Neural cell (in vitro differentiated cells): ENCODE data around the gene ARHGAP10. TPM values are rescaled to one million over a fixed set of nuclear protein-coding genes. Genes with fewer than 3 reads are reported as not detected.

Experiments
- H2AFZ ChIP-seq: fragments of 200-600, 300-800 bp; sonication (generic), shearing (Covaris generic); 2 replicates; pipeline ENCODE4 v1.6.0; 2014; ENCODE audit warnings: low read depth, mild to moderate bottlenecking, antibody characterized with exemption, low read length, moderate library complexity
- H3F3A ChIP-seq: fragments of 200-600 bp; shearing (Covaris generic); 2 replicates; pipeline ENCODE4 v1.6.1; 2016; ENCODE audit warnings: mild to moderate bottlenecking, moderate library complexity, mixed read lengths, antibody characterized with exemption, low read length; ENCODE audit not compliant: insufficient read depth, poor library complexity, severe bottlenecking
- H3K27ac ChIP-seq: fragments of 200-600, 300-800 bp; sonication (generic), shearing (Covaris generic); 2 replicates; pipeline ENCODE4 v1.5.1; 2014; ENCODE audit warnings: mild to moderate bottlenecking, low read length, moderate library complexity
- H3K27me3 ChIP-seq: fragments of 300-800, 200-600 bp; sonication (generic), shearing (Covaris generic); 2 replicates; pipeline ENCODE4 v1.6.0; 2014; ENCODE audit warnings: mild to moderate bottlenecking, low read depth, low read length, moderate library complexity; ENCODE audit not compliant: insufficient read depth
- H3K36me3 ChIP-seq: fragments of 300-800, 200-600 bp; sonication (generic), shearing (Covaris generic); 2 replicates; pipeline ENCODE4 v1.5.1; 2014; ENCODE audit warnings: mild to moderate bottlenecking, antibody characterized with exemption, low read length, moderate library complexity; ENCODE audit not compliant: insufficient read depth
- H3K4me2 ChIP-seq: fragments of 300-800, 200-600 bp; sonication (generic), shearing (Covaris generic); 2 replicates; pipeline ENCODE4 v1.6.0; 2014; ENCODE audit warnings: mild to moderate bottlenecking, low read length
- H3K4me3 ChIP-seq: fragments of 300-800, 200-600 bp; sonication (generic), shearing (Covaris generic); 2 replicates; pipeline ENCODE4 v1.5.1; 2014; ENCODE audit warnings: mild to moderate bottlenecking, low read length, moderate library complexity
- H3K79me2 ChIP-seq: fragments of 200-600 bp; shearing (Covaris generic); replicated peaks from 2 replicates; pipeline ENCODE4 v1.6.0; 2014; ENCODE audit warnings: mild to moderate bottlenecking, low read length, moderate library complexity; ENCODE audit not compliant: insufficient read depth
- H3K9ac ChIP-seq: fragments of 300-800, 200-600 bp; sonication (generic), shearing (Covaris generic); 2 replicates; pipeline ENCODE4 v1.6.1; 2016; ENCODE audit warnings: mild to moderate bottlenecking, low read length, mixed read lengths
- H3K9me2 ChIP-seq: fragments of 200-600 bp; shearing (Covaris generic); 2 replicates; pipeline ENCODE4 v1.6.1; 2016; ENCODE audit warnings: mild to moderate bottlenecking, low read length, mixed read lengths; ENCODE audit not compliant: insufficient read depth
- H3K9me3 ChIP-seq: fragments of 200-600, 300-800 bp; sonication (generic), shearing (Covaris generic); 2 replicates; pipeline ENCODE4 v1.6.1; 2016; ENCODE audit warnings: mild to moderate bottlenecking, mixed run types, low read length, moderate library complexity, mixed read lengths
- H4K20me1 ChIP-seq: fragments of 200-600 bp; shearing (Covaris generic); 2 replicates; pipeline ENCODE4 v1.6.1; 2016; ENCODE audit warnings: mild to moderate bottlenecking, mixed run types; ENCODE audit not compliant: insufficient read depth
- EP300 ChIP-seq: fragments of 450-650 bp; conservative IDR thresholded peaks from 2 replicates; pipeline ENCODE4 v1.6.1; 2014; ENCODE audit warnings: antibody characterized with exemption, mild to moderate bottlenecking, moderate library complexity; ENCODE audit not compliant: poor library complexity, severe bottlenecking
- EZH2 ChIP-seq: fragments of 200-600, 300-800 bp; shearing (Covaris generic), sonication (generic); IDR thresholded peaks from 2 replicates; pipeline ENCODE4 v1.6.1; 2014; ENCODE audit warnings: antibody characterized with exemption, low read length, borderline replicate concordance, mild to moderate bottlenecking; ENCODE audit not compliant: insufficient read depth, poor library complexity, severe bottlenecking
- MXI1 ChIP-seq: fragments of 450-650 bp; conservative IDR thresholded peaks from 2 replicates; pipeline ENCODE4 v1.6.1; 2014; ENCODE audit warnings: antibody characterized with exemption, mild to moderate bottlenecking; ENCODE audit not compliant: poor library complexity, severe bottlenecking
- POLR2AphosphoS5 ChIP-seq: IDR thresholded peaks from 2 replicates; pipeline ENCODE4 v1.6.1; 2012
- RAD21 ChIP-seq: fragments of 450-650 bp; conservative IDR thresholded peaks from 2 replicates; pipeline ENCODE4 v1.6.1; 2014; ENCODE audit warnings: antibody characterized with exemption, mild to moderate bottlenecking, moderate library complexity
- REST ChIP-seq: IDR thresholded peaks from 2 replicates; pipeline ENCODE4 v1.6.1; 2012; ENCODE audit warnings: borderline replicate concordance
- SMC3 ChIP-seq: fragments of 450-650 bp; conservative IDR thresholded peaks from 2 replicates; pipeline ENCODE4 v1.6.1; 2014; ENCODE audit warnings: antibody characterized with exemption, mild to moderate bottlenecking, moderate library complexity; ENCODE audit not compliant: poor library complexity
- TAF1 ChIP-seq: IDR thresholded peaks from 2 replicates; pipeline ENCODE4 v1.6.1; 2012; ENCODE audit warnings: low read depth
- polyA plus RNA-seq: library from polyadenylated mRNA; depleted of rRNA; stranded (reverse); fragments of >200 nt; gene quantifications from 2 replicates; pipeline ENCODE4 v1.2.3, GENCODE V29; 2014
- TF ChIP-seq, protein P1 (sequence below): fragments of 450-650 bp; IDR thresholded peaks from 2 replicates; pipeline ENCODE4 v1.5.1; 2014; ENCODE audit warnings: antibody characterized with exemption, mild to moderate bottlenecking, moderate library complexity; ENCODE audit not compliant: poor library complexity, severe bottlenecking

ARHGAP10 gene
- polyA plus RNA-seq, 1 donor from 2014 or later = 1.2 TPM

- no peaks in the 10 kb centered on the region for H3F3A ChIP-seq
- TF ChIP-seq EZH2 = no peak
- TF ChIP-seq REST = no peak
- no peak for TF ChIP-seq TAF1
- no peak for TF ChIP-seq RAD21
- TF ChIP-seq MXI1 = no peak
- TF ChIP-seq, protein P1, sequence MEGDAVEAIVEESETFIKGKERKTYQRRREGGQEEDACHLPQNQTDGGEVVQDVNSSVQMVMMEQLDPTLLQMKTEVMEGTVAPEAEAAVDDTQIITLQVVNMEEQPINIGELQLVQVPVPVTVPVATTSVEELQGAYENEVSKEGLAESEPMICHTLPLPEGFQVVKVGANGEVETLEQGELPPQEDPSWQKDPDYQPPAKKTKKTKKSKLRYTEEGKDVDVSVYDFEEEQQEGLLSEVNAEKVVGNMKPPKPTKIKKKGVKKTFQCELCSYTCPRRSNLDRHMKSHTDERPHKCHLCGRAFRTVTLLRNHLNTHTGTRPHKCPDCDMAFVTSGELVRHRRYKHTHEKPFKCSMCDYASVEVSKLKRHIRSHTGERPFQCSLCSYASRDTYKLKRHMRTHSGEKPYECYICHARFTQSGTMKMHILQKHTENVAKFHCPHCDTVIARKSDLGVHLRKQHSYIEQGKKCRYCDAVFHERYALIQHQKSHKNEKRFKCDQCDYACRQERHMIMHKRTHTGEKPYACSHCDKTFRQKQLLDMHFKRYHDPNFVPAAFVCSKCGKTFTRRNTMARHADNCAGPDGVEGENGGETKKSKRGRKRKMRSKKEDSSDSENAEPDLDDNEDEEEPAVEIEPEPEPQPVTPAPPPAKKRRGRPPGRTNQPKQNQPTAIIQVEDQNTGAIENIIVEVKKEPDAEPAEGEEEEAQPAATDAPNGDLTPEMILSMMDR = no peak
- TF ChIP-seq EP300 = no peak
- TF ChIP-seq SMC3 = no peak
- TF ChIP-seq POLR2AphosphoS5 = no peak
- H2AFZ ChIP-seq = no peak overlapping the region
- H3K27me3 ChIP-seq = no peaks in the 10 kb centered on the region
- H3K36me3 ChIP-seq = no peaks in the 10 kb centered on the region
- no peaks in the 10 kb centered on the region for H3K9me2 ChIP-seq
- no peaks in the 10 kb centered on the region for H4K20me1 ChIP-seq
- no peak overlapping the region for H3K4me3 ChIP-seq
- no peak overlapping the region for H3K4me2 ChIP-seq
- no peaks in the 10 kb centered on the region for H3K9me3 ChIP-seq
- H3K9ac ChIP-seq = no peak overlapping the region
- H3K27ac ChIP-seq = no peak overlapping the region
- H3K79me2 ChIP-seq = no peaks in the 10 kb centered on the region
Measured at GRCh38 chr4:147828331-147828905, 96.5 kb downstream of the ARHGAP10 start.

DNA sequence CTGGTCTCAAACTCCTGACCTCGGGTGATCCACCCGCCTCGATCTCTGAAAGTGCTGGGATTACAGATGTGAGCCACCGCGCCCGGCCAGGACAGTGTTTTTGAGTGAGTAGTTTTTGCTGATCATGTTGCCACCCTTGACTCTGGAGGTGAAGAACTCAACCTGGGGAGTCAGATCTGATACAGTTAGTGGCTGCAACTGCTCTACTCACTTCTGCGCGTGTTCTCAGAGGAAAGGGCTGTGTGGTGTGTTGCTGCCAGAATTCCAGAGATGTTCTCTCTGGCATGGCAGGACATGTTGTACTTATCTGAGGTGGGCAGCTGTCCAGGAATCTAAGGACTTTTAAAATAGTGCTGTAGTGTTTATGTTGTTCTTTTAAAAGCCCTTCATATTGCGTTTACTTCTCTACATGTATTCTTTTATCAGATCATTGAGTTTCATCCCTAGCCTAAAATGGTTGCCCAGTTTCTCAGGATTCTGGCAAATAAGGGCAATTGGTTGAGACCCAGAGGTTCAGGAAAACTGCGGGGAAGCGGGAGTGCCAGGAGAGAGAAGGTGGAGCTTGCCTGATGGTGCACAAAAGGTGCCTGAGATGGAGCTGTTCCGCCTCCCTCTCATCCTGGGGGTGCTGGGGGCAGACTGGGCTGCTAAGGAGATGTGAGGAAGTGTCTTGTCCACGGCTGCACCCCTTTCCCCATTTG lies 97.7 kb downstream of the ARHGAP10 start:
- Histone ChIP-seq H3K27me3 (no peaks in the 10 kb centered on the region), H3K4me3 (no peak overlapping the region), H3K9me3 (no peaks in the 10 kb centered on the region), H2AFZ (no peak overlapping the region), H3K9ac (no peak overlapping the region), H3K27ac (no peak overlapping the region), H3K36me3 (no peaks in the 10 kb centered on the region), H3K9me2 (no peaks in the 10 kb centered on the region), H4K20me1 (no peaks in the 10 kb centered on the region), H3K4me2 (no peak overlapping the region), H3F3A (no peaks in the 10 kb centered on the region), H3K79me2 (no peaks in the 10 kb centered on the region)
- TF ChIP-seq EZH2 (no peak), SMC3 (no peak), REST (no peak), TAF1 (no peak), RAD21 (no peak), MXI1 (no peak), EP300 (no peak), POLR2AphosphoS5 (no peak)
- TF ChIP-seq, protein P1 = no peak
